Activated CD4-positive, alpha-beta memory T cell treated with anti-CD3 and anti-CD28 coated beads, Interleukin-2, amount 10 ng/mL, durations not matched to agents 7 days and 5 days (primary cell): ENCODE data around the gene BTBD9. TPM values are rescaled to one million over a fixed set of nuclear protein-coding genes. Genes with fewer than 3 reads are reported as not detected.

Source experiments
- CTCF ChIA-PET: fragments of 350-600 bp; sonication (Branson Sonifier 250); formaldehyde crosslinking; loops from one replicate; lab custom pipeline; 2021; ENCODE audit warnings: antibody characterized with exemption, inconsistent platforms; lab: Charles Lee
- POLR2A ChIA-PET: fragments of 350-600 bp; sonication (Branson Sonifier 250); formaldehyde crosslinking; loops from one replicate; lab custom pipeline; 2021; ENCODE audit warnings: antibody characterized with exemption; lab: Charles Lee
- DNase-seq: peaks from one replicate; pipeline ENCODE4 v3.0.0-alpha.2; 2020
- H3K27ac Mint-ChIP-seq: one replicate; pipeline ENCODE4 v1.8.0; 2021; ENCODE audit warnings: mild to moderate bottlenecking, mixed read lengths
- H3K27me3 Mint-ChIP-seq: one replicate; pipeline ENCODE4 v1.8.0; 2021; ENCODE audit warnings: mixed read lengths
- H3K36me3 Mint-ChIP-seq: one replicate; pipeline ENCODE4 v1.8.0; 2021; ENCODE audit warnings: low read depth, mixed read lengths
- H3K4me1 Mint-ChIP-seq: one replicate; pipeline ENCODE4 v1.8.0; 2021; ENCODE audit warnings: mixed read lengths
- H3K4me3 Mint-ChIP-seq: one replicate; pipeline ENCODE4 v1.8.0; 2021; ENCODE audit warnings: mild to moderate bottlenecking, mixed read lengths
- H3K9me3 Mint-ChIP-seq: one replicate; pipeline ENCODE4 v1.8.0; 2021; ENCODE audit warnings: mixed read lengths
- total RNA-seq, 2 experiments: library from RNA; stranded (reverse); gene quantifications; one replicate each; pipeline ENCODE4 v1.2.3, GENCODE V29; 2021

Gene BTBD9
- total RNA-seq, 2 experiments from 2014 or later: 14.7 to 16.1 TPM

DNA sequence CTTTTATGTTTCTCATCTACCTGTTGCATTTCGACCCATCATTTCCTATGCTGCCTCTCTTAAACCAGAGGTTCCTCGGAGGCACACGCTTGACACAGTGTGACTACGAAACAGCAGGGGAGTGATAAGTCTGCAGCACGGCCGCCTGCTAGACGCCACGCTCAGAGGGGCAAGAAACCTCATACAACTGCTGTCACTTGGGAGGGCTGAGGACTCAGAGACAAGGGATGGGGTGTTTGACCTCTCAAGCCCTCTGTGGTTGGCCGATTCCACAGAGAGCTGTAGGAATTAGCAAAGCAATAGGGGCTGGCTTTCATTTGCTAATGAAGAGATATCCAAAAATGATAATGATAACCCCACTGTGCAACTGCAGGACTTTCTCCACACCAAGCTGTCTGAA, 447.7 kb downstream of the BTBD9 start:
- no peaks in the 10 kb centered on the region for H3K9me3 Mint-ChIP-seq
- no peak overlapping the region for H3K4me3 Mint-ChIP-seq
- no peaks in the 10 kb centered on the region for H3K27me3 Mint-ChIP-seq
- H3K4me1 Mint-ChIP-seq: no peaks in the 10 kb centered on the region
- POLR2A ChIA-PET: no interaction called here
- no peaks in the 10 kb centered on the region for H3K36me3 Mint-ChIP-seq
- CTCF ChIA-PET: no interaction called here
- no peak for DNase-seq
- no peak overlapping the region for H3K27ac Mint-ChIP-seq

DNA sequence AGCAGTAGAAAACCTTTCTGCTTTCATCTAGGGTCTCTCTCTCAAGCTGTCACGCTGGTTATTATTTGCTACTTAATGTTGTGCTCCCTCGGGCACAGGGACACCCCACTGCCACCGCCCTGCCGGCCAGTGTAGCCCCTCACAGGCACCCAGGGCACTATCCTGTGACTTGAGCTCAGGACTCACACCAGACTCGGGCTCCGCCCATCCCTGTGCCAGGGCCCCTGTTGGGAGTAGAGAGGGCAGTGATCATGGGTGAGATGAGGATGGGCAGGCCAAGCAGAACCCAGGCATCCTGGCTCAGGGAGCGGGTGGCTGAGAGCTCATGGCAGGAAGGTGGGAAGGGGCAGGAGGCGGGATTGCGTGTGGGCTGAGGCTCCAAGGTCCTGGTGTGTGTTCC, 448.3 kb downstream of the BTBD9 start:
- Mint-ChIP-seq H3K27me3 (no peaks in the 10 kb centered on the region), H3K36me3 (no peaks in the 10 kb centered on the region), H3K9me3 (no peaks in the 10 kb centered on the region), H3K4me3 (no peak overlapping the region), H3K27ac (no peak overlapping the region), H3K4me1 (no peaks in the 10 kb centered on the region)
- CTCF ChIA-PET: no interaction called here
- POLR2A ChIA-PET: no interaction called here
- DNase-seq: no peak

DNA sequence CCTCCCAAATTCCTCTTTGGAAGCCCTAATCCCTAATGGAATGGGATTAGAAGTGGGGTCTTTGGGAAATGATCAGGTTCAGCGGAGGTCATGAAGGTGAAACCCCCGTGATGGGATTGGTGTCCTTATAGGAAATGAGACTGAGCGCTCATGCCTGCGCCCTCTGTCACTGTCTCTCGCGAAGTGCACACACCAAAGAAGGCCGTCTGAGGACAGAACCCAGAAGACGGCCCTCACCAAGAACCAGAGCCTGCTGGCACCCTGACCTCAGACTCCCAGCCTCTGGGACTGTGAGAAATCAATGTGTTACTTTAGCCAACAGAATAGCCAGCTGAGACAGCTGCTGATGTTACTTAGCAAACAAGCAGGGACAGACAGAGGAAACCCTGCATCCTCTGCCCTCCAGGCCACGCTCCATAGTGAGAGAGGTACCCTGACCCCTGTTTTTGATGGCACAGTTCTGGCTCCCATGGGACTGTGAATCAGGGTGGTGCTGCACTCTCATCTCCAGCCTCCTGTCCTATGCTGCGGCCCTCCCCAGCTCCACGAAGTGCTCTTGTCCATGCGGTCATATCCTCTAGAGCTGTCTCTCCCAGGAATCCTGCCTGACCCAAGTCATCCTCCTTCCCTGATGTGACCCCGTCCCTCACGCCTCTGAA, 450.9 kb downstream of the BTBD9 start:
- Mint-ChIP-seq H3K4me3 (no peak overlapping the region), H3K27ac (no peak overlapping the region), H3K27me3 (no peaks in the 10 kb centered on the region), H3K4me1 (no peaks in the 10 kb centered on the region), H3K9me3 (no peaks in the 10 kb centered on the region), H3K36me3 (no peaks in the 10 kb centered on the region)
- no peak for DNase-seq
- ChIA-PET CTCF (no interaction called here), POLR2A (no interaction called here)

DNA sequence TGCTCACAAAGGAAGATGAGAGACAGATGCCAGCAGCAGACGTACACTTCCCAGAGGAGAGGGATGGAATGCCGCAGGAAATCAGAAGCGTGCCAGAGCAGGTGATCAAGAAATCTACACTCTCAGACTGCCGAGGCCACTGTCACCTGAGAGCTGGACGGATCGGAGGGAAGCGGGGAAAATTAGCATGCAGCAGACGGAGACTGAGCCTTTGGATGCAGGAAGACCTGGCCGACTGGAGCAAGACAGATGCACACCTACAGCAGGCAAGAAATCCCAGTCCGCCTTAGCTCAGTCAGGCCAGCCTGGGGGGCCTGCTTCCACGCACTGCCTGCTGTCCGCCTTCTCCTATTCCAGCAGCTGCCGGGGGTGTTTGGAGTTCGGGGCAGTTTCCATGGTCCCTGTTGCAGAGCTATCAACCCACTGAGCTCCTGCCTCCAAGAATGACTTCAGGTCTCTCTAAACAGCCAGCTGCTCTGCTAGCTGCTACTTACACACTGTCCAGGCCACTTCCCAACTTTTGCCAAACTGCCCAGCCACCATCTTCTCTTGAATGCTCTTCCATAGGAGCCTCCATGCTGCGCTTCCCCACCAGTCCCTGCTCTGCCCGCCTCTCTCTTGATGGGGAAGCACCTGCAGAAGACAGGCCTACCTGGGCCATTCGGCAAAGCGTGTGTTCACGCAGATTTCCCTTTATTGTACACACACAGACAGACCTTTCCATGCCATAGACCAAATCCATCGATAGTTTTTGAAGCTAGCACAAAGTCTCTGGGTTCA, 451.7 kb downstream of the BTBD9 start:
- Mint-ChIP-seq H3K4me1 (no peaks in the 10 kb centered on the region), H3K27ac (no peak overlapping the region), H3K9me3 (no peaks in the 10 kb centered on the region), H3K27me3 (no peaks in the 10 kb centered on the region), H3K4me3 (no peak overlapping the region), H3K36me3 (no peaks in the 10 kb centered on the region)
- DNase-seq: no peak
- CTCF ChIA-PET: interaction anchor here (0.6 kb wide), 1 partner anchor 71 kb away, joined by 5 read pairs; no protein-coding TSS in a partner anchor
- POLR2A ChIA-PET: no interaction called here

DNA sequence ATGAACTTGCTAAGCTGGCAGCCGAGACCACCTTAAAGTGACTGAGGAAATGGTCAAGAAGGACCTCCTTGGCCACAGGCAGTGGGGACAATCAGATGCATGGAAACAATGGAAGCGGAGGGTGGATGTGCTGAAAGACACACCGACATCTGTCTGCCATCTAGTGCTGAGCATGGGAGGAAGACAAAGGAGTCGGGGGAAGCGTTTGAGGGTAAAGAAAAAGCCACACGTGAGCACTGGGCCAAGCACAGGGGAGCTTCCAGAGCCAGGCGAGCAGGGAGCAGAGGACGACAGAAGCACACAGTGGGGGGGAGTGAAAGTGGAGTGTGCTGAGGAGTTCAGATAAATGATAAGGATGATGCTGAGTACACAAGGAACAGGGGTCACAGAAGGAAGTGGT, 452.4 kb downstream of the BTBD9 start:
- no peak for DNase-seq
- H3K27me3 Mint-ChIP-seq: no peaks in the 10 kb centered on the region
- CTCF ChIA-PET: no interaction called here
- no peak overlapping the region for H3K4me3 Mint-ChIP-seq
- POLR2A ChIA-PET: no interaction called here
- H3K4me1 Mint-ChIP-seq: no peaks in the 10 kb centered on the region
- H3K27ac Mint-ChIP-seq: no peak overlapping the region
- H3K9me3 Mint-ChIP-seq: no peaks in the 10 kb centered on the region
- H3K36me3 Mint-ChIP-seq: no peaks in the 10 kb centered on the region

DNA sequence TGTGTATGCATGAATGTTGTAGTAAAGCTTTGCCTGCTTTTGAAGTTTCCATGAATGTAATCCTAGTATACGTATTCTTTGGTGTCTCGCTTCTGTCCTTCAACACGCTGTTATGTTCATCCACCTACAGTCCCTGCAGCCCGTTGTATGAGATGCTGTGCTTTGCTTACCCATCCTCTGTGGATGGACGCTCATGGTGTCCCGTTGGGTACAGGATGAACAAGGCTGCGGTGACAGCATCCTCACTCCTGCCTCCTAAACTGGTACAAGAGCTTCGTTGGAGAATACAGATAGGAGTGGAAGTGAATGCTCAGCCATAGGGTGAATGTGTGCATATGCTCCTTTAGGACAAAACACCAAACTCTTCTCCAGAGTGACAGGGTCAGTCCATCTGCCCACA, 454.0 kb downstream of the BTBD9 start:
- POLR2A ChIA-PET: no interaction called here
- no peak overlapping the region for H3K27ac Mint-ChIP-seq

DNA sequence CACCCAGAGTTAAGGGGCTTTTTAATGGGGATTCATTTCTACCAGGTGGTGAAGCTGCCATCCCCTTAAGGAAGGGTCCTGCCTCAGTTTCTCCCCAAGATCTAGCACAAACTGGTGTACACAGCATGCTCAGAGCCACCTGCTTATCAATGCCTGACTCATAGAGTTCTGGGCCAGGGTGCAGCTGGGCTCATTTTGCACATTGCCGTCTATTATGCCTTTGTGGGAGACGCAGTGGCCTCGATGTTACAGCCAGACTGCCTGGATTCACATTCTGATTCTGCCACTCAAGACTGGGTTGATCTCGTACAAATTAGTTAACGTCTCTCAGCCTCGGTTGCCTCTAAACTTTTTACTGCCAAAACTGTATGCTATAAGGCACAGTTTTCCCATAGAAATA, 454.5 kb downstream of the BTBD9 start:
- POLR2A ChIA-PET: no interaction called here

More for the DNA sequence above, 454.0 kb downstream of the BTBD9 start:
- CTCF ChIA-PET: no interaction called here
- DNase-seq: no peak
- no peaks in the 10 kb centered on the region for H3K27me3 Mint-ChIP-seq
- H3K9me3 Mint-ChIP-seq: no peaks in the 10 kb centered on the region
- H3K4me1 Mint-ChIP-seq: no peaks in the 10 kb centered on the region
- no peak overlapping the region for H3K4me3 Mint-ChIP-seq
- H3K36me3 Mint-ChIP-seq: no peaks in the 10 kb centered on the region

DNA sequence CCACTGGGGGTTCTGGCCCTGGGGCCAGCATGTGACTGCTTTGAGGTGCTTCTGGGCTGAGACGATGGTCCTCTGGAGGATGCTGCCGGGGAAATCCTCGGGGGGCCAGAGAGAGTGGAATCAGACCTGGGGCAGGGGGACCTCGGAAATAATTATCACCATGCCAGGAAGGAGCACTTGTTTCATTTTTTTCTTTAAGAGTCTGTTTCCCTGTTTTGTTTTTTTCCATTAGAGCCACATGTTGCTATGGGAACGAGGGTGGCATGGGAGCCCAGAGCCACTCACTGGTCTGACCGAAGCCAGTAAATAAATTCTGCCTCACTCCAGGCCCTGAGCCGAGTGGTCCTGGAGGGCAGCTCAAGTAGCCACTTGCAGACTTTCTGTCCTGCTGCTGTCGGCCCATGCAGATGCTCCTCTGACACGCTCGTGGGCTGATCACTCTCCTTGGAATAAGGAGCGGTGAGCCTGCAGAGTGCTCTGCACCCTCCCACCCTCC, 455.1 kb downstream of the BTBD9 start:
- H3K27ac Mint-ChIP-seq: no peak overlapping the region
- no peak overlapping the region for H3K4me3 Mint-ChIP-seq
- H3K36me3 Mint-ChIP-seq: no peaks in the 10 kb centered on the region
- DNase-seq: no peak
- CTCF ChIA-PET: no interaction called here
- no peaks in the 10 kb centered on the region for H3K9me3 Mint-ChIP-seq
- no peaks in the 10 kb centered on the region for H3K27me3 Mint-ChIP-seq
- POLR2A ChIA-PET: no interaction called here
- no peaks in the 10 kb centered on the region for H3K4me1 Mint-ChIP-seq

More for the DNA sequence above, 454.5 kb downstream of the BTBD9 start:
- no peaks in the 10 kb centered on the region for H3K9me3 Mint-ChIP-seq
- no peaks in the 10 kb centered on the region for H3K27me3 Mint-ChIP-seq
- H3K4me1 Mint-ChIP-seq: no peaks in the 10 kb centered on the region
- CTCF ChIA-PET: no interaction called here
- H3K27ac Mint-ChIP-seq: no peak overlapping the region
- DNase-seq: no peak
- H3K4me3 Mint-ChIP-seq: no peak overlapping the region
- no peaks in the 10 kb centered on the region for H3K36me3 Mint-ChIP-seq

DNA sequence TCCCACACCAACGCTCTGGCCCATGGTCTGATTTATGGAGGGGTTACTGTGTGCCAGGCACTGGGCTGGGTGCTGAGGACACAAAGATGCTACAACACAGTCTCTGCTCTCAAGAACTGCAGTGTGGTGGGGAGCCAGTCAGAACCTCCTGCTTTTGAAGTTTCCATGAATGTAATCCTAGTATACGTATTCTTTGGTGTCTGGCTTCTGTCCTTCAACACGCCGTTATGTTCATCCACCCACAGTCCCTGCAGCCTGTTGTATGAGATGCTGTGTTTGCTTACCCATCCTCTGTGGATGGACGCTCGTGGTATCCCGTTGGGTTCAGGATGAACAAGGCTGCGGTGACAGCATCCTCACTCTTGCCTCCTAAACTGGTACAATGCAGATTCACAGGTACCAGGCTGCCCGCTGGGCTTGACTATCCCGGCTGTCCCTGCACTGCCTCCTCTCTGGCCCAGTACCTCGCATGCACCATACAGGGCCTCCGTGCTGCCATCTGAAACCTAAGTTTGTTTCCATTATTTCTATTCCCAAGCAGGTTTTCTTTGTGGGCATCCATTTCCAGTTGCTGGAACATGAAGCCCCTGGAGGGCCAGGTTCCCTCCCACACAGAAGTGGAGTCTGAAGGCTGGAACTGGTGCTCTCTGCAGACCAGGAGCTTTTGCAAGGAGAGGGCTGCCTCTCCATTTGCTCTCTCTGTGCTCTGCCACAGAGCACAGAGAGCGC, 455.7 kb downstream of the BTBD9 start:
- ChIA-PET CTCF (no interaction called here), POLR2A (no interaction called here)
- no peaks in the 10 kb centered on the region for H3K27me3 Mint-ChIP-seq
- H3K27ac Mint-ChIP-seq: no peak overlapping the region
- no peak overlapping the region for H3K4me3 Mint-ChIP-seq
- H3K4me1 Mint-ChIP-seq: no peaks in the 10 kb centered on the region
- no peak for DNase-seq
- no peaks in the 10 kb centered on the region for H3K36me3 Mint-ChIP-seq
- H3K9me3 Mint-ChIP-seq: no peaks in the 10 kb centered on the region

DNA sequence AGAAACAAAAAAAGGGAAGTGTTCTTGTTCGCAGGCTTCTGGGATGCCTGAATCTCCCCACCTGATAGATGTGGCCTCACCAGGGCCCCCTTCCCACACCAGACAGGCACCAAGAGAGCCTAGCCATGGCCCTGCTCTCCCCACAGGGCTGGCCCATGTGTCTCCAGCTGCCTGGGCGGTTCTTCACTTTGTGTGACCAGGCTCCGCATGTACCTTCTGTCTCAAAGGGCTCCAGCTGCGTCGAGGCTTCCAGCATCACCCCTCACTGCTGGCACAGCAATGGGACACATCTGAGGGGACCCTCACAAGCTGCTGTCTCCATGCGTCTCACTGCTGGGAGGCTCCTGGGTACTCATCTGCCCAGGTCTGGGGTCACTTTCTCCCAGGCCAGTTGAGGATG, 457.3 kb downstream of the BTBD9 start:
- Mint-ChIP-seq H3K4me3 (no peak overlapping the region), H3K4me1 (peaks cover 2% of the 10 kb centered on the region), H3K27ac (no peak overlapping the region), H3K9me3 (no peaks in the 10 kb centered on the region), H3K27me3 (no peaks in the 10 kb centered on the region), H3K36me3 (no peaks in the 10 kb centered on the region)
- POLR2A ChIA-PET: no interaction called here
- CTCF ChIA-PET: no interaction called here
- no peak for DNase-seq

DNA sequence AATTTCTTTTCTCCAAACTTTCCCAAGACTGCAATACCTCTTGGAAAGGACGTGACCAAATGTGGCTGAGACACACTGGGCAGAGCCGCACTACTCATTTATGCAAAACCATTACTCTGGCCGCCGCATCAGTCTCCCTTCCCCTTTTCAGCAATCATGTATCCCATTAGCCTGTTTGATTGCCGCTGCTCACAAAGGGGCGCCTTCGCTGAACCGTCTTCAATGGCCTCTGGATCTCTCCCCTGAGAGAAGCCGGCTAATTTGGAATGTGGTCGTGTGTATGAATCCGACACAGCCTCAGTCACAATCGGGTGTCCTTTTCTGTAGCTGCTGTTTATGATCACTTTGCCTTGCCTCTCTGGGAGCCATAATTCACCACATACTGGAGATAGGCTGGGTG, 459.1 kb downstream of the BTBD9 start:
- ChIA-PET POLR2A (no interaction called here), CTCF (no interaction called here)
- H3K4me1 Mint-ChIP-seq: peaks cover 2% of the 10 kb centered on the region
- DNase-seq: no peak
- no peaks in the 10 kb centered on the region for H3K27me3 Mint-ChIP-seq
- H3K36me3 Mint-ChIP-seq: no peaks in the 10 kb centered on the region
- H3K4me3 Mint-ChIP-seq: no peak overlapping the region
- H3K27ac Mint-ChIP-seq: no peak overlapping the region
- H3K9me3 Mint-ChIP-seq: no peaks in the 10 kb centered on the region

DNA sequence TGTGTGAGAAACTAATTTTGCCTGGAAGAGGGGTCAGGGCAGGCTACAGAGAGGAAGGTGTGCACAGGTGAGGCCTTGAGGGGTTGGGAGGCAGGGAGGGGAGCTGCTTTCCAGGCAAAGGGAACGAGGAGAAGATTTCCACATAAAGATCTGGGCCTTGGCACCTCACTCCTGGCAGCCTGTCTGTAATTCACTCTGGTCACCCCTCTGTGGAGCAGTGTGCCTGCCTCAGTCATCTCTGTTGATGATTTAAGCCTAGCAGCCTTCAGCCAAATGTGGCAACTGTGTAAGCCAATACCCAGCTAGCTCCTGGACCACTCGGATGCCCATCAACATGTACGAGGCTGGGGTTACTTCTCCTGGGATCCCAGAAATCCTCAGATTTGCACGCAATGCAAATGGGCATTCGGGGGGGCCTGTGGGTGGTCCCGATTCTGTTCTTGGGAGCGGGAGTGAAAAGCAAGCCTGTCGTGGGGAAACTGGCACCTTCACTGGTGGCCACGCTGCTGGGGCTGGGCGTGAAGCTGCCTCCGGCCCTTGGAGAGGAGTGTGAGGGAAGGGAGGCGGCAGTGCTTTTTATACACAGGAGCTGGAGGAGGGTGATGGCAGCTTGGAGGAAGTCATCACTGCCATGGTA, 459.8 kb downstream of the BTBD9 start:
- no peaks in the 10 kb centered on the region for H3K9me3 Mint-ChIP-seq
- H3K27ac Mint-ChIP-seq: no peak overlapping the region
- H3K27me3 Mint-ChIP-seq: no peaks in the 10 kb centered on the region
- H3K36me3 Mint-ChIP-seq: no peaks in the 10 kb centered on the region
- DNase-seq: no peak
- ChIA-PET POLR2A (no interaction called here), CTCF (no interaction called here)
- H3K4me1 Mint-ChIP-seq: peaks cover 2% of the 10 kb centered on the region
- H3K4me3 Mint-ChIP-seq: no peak overlapping the region

DNA sequence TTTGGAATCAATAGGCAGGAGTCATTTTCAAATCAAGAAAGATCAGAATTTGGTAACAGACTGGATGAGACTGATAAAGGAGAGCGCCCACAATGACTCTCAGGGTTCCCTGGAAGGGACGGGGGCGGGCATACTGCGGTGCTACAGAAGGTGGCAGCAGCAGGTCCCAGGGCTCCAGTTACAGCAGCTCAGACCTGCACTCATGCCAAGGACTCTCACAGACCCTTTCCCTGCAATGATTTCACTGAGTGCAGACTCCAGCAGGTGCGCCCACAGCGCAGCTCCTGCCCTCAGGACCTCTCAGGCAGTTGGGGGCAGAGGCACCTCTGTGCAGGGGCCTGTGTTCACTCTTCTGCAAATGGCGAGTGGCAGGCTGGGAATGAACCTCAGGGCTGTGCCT, 460.4 kb downstream of the BTBD9 start:
- Mint-ChIP-seq H3K27ac (no peak overlapping the region), H3K36me3 (no peaks in the 10 kb centered on the region), H3K27me3 (no peaks in the 10 kb centered on the region), H3K9me3 (no peaks in the 10 kb centered on the region), H3K4me1 (peaks cover 2% of the 10 kb centered on the region), H3K4me3 (no peak overlapping the region)
- DNase-seq: no peak
- ChIA-PET CTCF (no interaction called here), POLR2A (no interaction called here)
